Tibial nerve (tissue), 4 donors: Measurements from ENCODE around the gene ADGRL3.

Experiments used
- CTCF ChIP-seq, 5 experiments: fragments of 200-600 bp in 3 of 5; fragments of 450-650 bp in 2 of 5; sonication (generic) in 3 of 5; IDR thresholded peaks; one replicate each; pipeline ENCODE4 v1.5.1; 2016 to 2019; ENCODE audit warnings: antibody characterized with exemption in 5 of 5, mild to moderate bottlenecking in 3 of 5, moderate library complexity in 2 of 5
- EP300 ChIP-seq, 2 donors: sonication (generic); formaldehyde crosslinking; IDR thresholded peaks; one replicate each; pipeline ENCODE4 v1.6.1; 2017; ENCODE audit warnings: antibody characterized with exemption in 2 of 2, mild to moderate bottlenecking in 1 of 2

GRCh38 chr4:62118558-62118957 is 918.4 kb downstream of the ADGRL3 start:
- TF ChIP-seq CTCF (IDR thresholded peaks at IDR 0.05) (no peak), EP300 (IDR thresholded peaks at IDR 0.05) (no peak)
